Upper lobe of right lung (tissue), 1 donor: ENCODE results near the gene NDP. TPM values are rescaled to one million over a fixed set of nuclear protein-coding genes. Genes with fewer than 3 reads are reported as not detected.
A peak's percentile ranks its signal among the peaks of the same experiment; 100 is the strongest.

ENCODE experiments used
- ATAC-seq: fragments of 200-7000 bp; cut with Tn5 transposase; one replicate; pipeline ENCODE4 v1.9.1; 2020; ENCODE audit warnings: mild to moderate bottlenecking, moderate library complexity
- DNase-seq: peaks from one replicate; pipeline ENCODE4 v3.0.0-alpha.2; 2020
- H3K27ac ChIP-seq: fragments of 200-600 bp; one replicate; pipeline ENCODE4 v1.8.0; 2022
- H3K27me3 ChIP-seq: fragments of 200-600 bp; one replicate; pipeline ENCODE4 v1.8.0; 2022; ENCODE audit warnings: mild to moderate bottlenecking
- H3K36me3 ChIP-seq: fragments of 200-600 bp; one replicate; pipeline ENCODE4 v1.8.0; 2022
- H3K4me1 ChIP-seq: fragments of 200-600 bp; one replicate; pipeline ENCODE4 v1.8.0; 2022
- H3K4me3 ChIP-seq: fragments of 200-600 bp; one replicate; pipeline ENCODE4 v1.8.0; 2022; ENCODE audit warnings: mild to moderate bottlenecking
- H3K9me3 ChIP-seq: fragments of 200-600 bp; one replicate; pipeline ENCODE4 v1.8.0; 2022
- intact Hi-C: fragments of 100-400 bp; cut with DNase I; formaldehyde crosslinking; loops from one replicate; pipeline ENCODE4 v1.11.0; 2022
- total RNA-seq: library from RNA; stranded (reverse); fragmentation: NEBNext Ultra II Directional; extraction: Animal tissue kit (Norgen Biotek cat#: 25700); gene quantifications from one replicate; pipeline ENCODE4 v1.2.1, GENCODE V29; 2021
- TF ChIP-seq, protein P1 (sequence below): fragments of 200-600 bp; IDR thresholded peaks from one replicate; pipeline ENCODE4 v1.8.0; 2022; ENCODE audit warnings: antibody characterized with exemption
- donor health status: DM: no; HTN: yes; CAD: no; lungs with severe emphysema.

The NDP gene
- total RNA-seq, 1 donor from 2014 or later: not detected

DNA sequence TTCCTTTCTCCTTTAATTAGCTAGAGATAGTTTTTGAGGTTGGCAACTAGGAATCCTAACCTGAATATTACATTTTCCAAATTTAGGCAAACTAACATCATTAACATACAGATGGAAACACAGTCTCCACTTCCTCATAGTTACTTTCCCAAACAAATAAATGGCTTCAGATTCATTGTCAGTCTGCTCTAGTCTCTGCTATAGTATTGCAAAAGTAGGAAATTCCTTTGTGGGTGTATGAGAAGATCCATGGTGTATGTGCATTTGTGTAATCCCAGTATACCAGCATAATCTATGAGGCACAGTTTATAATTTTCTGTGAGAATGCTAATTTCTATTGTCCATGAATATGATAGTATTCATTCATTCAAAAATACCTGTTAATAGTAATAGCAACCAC lies 3.0 kb upstream of the NDP start:
- ATAC-seq: no peak
- Histone ChIP-seq H3K36me3 (no peaks in the 10 kb centered on the region), H3K27ac (no peak overlapping the region), H3K9me3 (no peaks in the 10 kb centered on the region), H3K4me3 (no peak overlapping the region), H3K4me1 (no peaks in the 10 kb centered on the region), H3K27me3 (no peaks in the 10 kb centered on the region)
- no peak for DNase-seq
- TF ChIP-seq, protein P1, sequence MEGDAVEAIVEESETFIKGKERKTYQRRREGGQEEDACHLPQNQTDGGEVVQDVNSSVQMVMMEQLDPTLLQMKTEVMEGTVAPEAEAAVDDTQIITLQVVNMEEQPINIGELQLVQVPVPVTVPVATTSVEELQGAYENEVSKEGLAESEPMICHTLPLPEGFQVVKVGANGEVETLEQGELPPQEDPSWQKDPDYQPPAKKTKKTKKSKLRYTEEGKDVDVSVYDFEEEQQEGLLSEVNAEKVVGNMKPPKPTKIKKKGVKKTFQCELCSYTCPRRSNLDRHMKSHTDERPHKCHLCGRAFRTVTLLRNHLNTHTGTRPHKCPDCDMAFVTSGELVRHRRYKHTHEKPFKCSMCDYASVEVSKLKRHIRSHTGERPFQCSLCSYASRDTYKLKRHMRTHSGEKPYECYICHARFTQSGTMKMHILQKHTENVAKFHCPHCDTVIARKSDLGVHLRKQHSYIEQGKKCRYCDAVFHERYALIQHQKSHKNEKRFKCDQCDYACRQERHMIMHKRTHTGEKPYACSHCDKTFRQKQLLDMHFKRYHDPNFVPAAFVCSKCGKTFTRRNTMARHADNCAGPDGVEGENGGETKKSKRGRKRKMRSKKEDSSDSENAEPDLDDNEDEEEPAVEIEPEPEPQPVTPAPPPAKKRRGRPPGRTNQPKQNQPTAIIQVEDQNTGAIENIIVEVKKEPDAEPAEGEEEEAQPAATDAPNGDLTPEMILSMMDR: no peak
- intact Hi-C loops: no loop called here

DNA sequence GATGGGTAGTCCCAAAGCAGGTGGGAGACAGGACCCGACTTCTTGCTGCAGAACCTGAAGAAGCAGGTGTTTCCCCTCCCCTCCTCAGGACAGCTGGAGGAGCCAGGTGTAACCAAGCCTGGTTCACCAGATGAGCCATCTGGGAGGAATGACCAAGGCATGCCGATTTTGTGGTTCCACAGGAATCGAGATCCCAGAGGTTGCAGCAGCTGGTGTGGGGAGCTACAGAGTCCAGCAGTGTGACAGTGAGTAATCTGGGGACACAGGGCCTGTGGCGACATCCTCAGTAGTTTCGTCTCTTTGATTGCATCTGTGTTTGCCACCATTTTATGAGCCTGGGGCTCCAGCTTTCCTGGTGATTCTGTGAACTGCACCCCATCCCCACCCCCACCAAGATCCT lies 2.6 kb upstream of the NDP start:
- no peaks in the 10 kb centered on the region for H3K4me1 ChIP-seq
- H3K9me3 ChIP-seq: no peaks in the 10 kb centered on the region
- TF ChIP-seq, protein P1: no peak
- intact Hi-C loops: no loop called here
- H3K27me3 ChIP-seq: no peaks in the 10 kb centered on the region
- H3K4me3 ChIP-seq: no peak overlapping the region
- ATAC-seq: no peak
- no peaks in the 10 kb centered on the region for H3K36me3 ChIP-seq
- DNase-seq: no peak
- no peak overlapping the region for H3K27ac ChIP-seq

DNA sequence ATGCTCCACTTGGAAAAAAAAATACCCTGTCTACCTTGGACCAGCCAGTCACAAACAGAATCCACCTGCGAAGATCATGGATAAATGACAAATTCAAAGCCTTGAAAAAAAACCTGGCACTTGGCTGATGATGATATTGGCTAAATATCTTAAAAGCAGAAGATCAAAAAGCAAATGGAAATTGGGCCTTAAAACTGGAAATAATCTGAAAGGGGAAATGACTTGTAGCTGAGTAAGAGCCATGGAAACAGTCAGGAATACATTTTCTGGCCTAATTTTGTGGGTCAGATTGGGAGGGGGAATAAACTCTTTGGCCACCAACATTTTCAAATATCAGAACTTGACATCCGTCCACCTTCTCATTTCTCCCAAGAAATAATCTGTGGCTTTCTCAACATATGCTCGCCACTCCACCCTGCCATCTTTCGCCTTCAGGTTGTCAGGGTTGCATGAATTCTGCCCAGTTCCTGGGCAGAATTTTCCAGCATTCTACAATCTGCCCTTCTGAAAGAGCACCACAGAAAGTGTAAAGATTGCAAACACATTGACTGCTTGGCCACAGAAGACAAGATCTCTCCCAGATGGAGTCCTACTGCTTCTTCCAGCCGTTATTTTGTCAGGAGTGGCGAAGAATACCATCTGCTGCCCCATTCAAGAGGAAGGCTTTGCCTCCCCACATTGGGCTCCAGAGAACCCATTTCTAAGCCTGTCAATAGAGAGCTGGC lies 1.7 kb upstream of the NDP start:
- intact Hi-C loops: no loop called here
- Histone ChIP-seq H3K27ac (no peak overlapping the region), H3K36me3 (no peaks in the 10 kb centered on the region), H3K27me3 (no peaks in the 10 kb centered on the region), H3K4me3 (no peak overlapping the region), H3K9me3 (no peaks in the 10 kb centered on the region), H3K4me1 (no peaks in the 10 kb centered on the region)
- no peak for DNase-seq
- no peak for ATAC-seq
- TF ChIP-seq, protein P1: no peak

- DNase-seq (no peak), ATAC-seq (no peak)
- Histone ChIP-seq H3K4me1 (no peaks in the 10 kb centered on the region), H3K4me3 (no peak overlapping the region), H3K27ac (no peak overlapping the region), H3K27me3 (no peaks in the 10 kb centered on the region), H3K9me3 (no peaks in the 10 kb centered on the region), H3K36me3 (no peaks in the 10 kb centered on the region)
- intact Hi-C loops: no loop called here
- TF ChIP-seq, protein P1: no peak
Observed at GRCh38 chrX:43974100-43974475, 898 bp upstream of the NDP start.

- ATAC-seq (no peak), DNase-seq (no peak)
- Histone ChIP-seq H3K36me3 (no peaks in the 10 kb centered on the region), H3K27ac (no peak overlapping the region), H3K27me3 (no peaks in the 10 kb centered on the region), H3K4me1 (no peaks in the 10 kb centered on the region), H3K9me3 (no peaks in the 10 kb centered on the region), H3K4me3 (peak overlapping the region; percentile 25)
- intact Hi-C loops: no loop called here
- TF ChIP-seq, protein P1: no peak
Observed at GRCh38 chrX:43971966-43972961, 926 bp downstream of the NDP start.
